ENCODE measurements around the gene RASSF8.

Gene RASSF8

DNA sequence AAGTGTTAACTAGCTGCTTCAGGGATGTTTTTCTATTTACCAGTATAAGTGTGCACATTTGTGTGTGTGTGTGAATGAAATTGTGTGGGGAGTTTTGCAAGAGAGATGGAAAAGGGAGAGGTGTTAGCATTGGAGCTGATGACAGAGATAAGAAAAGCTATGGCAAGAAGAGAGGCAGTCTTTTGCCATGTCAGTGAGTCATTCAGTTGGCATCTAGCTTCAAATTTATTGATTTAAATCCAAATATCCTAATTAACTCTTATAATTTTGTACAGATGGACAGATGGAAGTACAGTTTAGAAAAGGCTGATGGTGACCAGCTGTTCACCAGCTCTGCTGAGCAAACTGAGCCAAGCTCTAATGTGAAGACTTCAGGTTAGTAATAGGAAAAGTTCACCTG, 169.7 kb downstream of the RASSF8 start:
- DNase-seq = no peak
